ACC112 (cell line): ENCODE data around the gene NOD1.

Experiments
- H2AFZ ChIP-seq: fragments of 200-600 bp; sonication (generic); one replicate; pipeline ENCODE4 v1.6.0; 2017; ENCODE audit warnings: antibody characterized with exemption, low read length; ENCODE audit not compliant: unreplicated experiment
- H3K27ac ChIP-seq: fragments of 200-600 bp; sonication (generic); 2 replicates; pipeline ENCODE4 v1.5.1; 2014; ENCODE audit warnings: low read depth, mild to moderate bottlenecking, antibody characterized with exemption, low read length, moderate library complexity
- H3K27me3 ChIP-seq: fragments of 200-600 bp; sonication (generic); 2 replicates; pipeline ENCODE4 v1.6.1; 2014; ENCODE audit warnings: mild to moderate bottlenecking, antibody characterized with exemption, low read length, moderate library complexity, mixed read lengths; ENCODE audit not compliant: insufficient read depth
- H3K36me3 ChIP-seq: fragments of 200-600 bp; sonication (generic); 2 replicates; pipeline ENCODE4 v1.6.1; 2016; ENCODE audit warnings: mild to moderate bottlenecking, antibody characterized with exemption, low read length, moderate library complexity, mixed read lengths; ENCODE audit not compliant: insufficient read depth
- H3K4me1 ChIP-seq: fragments of 200-600 bp; sonication (generic); one replicate; pipeline ENCODE4 v1.6.1; 2016; ENCODE audit warnings: low read length, mixed read lengths; ENCODE audit not compliant: insufficient read depth, unreplicated experiment, control insufficient read depth
- H3K4me3 ChIP-seq: fragments of 200-600 bp; sonication (generic); 2 replicates; pipeline ENCODE4 v1.5.1; 2014; ENCODE audit warnings: mild to moderate bottlenecking, low read depth, low read length
- H3K79me2 ChIP-seq: fragments of 200-600 bp; sonication (generic); one replicate; pipeline ENCODE4 v1.6.0; 2016; ENCODE audit warnings: low read length; ENCODE audit not compliant: control insufficient read depth, unreplicated experiment, insufficient read depth

The NOD1 gene

DNA sequence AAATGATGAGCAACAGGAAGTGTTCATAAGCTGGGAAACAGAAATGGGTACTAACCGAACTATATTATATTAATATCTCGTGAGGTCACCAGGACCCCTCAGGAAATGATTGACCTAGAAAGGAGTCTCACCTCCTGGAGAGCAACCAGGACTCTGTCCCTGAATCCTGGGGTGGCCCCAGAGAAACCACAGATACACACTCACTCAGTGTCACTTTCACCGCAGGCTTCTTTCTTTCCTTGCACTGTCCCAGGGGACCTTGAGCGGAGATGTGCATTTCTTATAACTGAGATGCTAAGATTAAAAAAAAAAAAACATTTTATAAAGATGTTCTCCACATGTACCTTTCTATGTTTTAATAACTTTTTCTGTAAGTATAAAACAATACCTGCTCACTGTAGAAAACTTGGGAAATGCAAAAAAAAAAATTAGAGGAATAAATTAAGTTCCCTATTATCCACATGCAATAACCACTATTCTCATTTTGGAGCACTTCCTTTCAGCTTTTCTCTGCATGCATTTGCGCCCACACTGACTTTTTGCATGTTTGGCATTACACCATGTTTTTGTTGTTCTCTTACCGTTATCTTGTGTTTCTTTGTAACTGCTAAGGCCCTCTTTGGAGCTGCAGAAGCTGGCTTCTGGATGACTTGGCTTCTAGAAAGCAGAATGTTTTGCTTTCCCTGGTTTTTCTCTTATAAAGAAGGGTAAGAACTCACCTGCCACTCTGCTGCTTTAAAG is 15.0 kb downstream of the NOD1 start:
- no peak overlapping the region for H3K4me3 ChIP-seq
- H3K4me1 ChIP-seq = peaks cover 56% of the 10 kb centered on the region
- H2AFZ ChIP-seq = no peak overlapping the region
- H3K79me2 ChIP-seq = peaks cover 35% of the 10 kb centered on the region
- H3K27ac ChIP-seq = 0 out of 2 replicates have a peak overlapping the region, but pooled peaks have one; percentile 11
- H3K27me3 ChIP-seq = no peaks in the 10 kb centered on the region
- H3K36me3 ChIP-seq = no peaks in the 10 kb centered on the region

DNA sequence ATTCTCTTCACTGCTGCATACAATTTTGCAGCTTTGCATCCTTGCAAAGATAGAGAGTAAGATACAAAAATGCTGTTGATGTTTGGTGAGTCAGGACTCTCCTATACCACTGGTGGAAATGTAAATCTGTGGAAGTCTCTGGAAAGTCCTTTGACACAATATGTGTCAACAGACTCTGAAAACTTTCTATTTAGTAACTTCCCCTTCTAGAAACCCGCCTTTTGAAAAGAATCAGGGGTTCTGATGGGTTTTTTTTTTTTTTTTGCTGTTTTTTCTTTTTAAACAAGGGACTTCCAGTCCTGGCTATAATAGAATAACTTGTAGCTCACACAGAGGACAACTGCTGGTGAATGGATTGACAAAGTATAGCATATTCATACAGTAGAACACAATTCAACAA is 16.4 kb downstream of the NOD1 start:
- no peak overlapping the region for H2AFZ ChIP-seq
- no peak overlapping the region for H3K4me3 ChIP-seq
- H3K79me2 ChIP-seq = peaks cover 24% of the 10 kb centered on the region
- no peak overlapping the region for H3K27ac ChIP-seq
- no peaks in the 10 kb centered on the region for H3K27me3 ChIP-seq
- peaks cover 60% of the 10 kb centered on the region for H3K4me1 ChIP-seq
- no peaks in the 10 kb centered on the region for H3K36me3 ChIP-seq

DNA sequence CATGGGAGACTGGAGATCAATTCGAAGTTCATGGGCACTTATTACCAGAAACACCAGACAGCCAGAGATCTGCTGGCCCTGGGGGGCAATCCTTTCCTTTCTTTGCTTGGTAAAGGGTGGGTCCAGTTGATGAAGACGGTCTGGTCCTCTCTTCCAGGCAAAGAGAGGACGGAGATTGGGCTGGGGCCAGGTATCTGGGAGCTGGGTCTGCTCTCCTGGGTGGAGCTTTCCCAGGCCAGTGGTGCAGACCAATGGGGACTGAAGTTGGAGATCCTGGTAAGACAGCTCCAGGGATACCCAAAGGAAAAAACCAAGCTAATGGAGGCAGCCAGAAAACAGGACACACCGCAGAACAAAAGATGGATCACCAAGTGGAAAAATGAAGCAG is 18.3 kb downstream of the NOD1 start:
- Histone ChIP-seq H3K4me1 (peaks cover 53% of the 10 kb centered on the region), H3K27me3 (no peaks in the 10 kb centered on the region), H2AFZ (no peak overlapping the region), H3K36me3 (peaks cover 9% of the 10 kb centered on the region), H3K4me3 (peak overlapping the region; percentile 69), H3K27ac (peak overlapping the region; percentile 95), H3K79me2 (peaks cover 15% of the 10 kb centered on the region)

DNA sequence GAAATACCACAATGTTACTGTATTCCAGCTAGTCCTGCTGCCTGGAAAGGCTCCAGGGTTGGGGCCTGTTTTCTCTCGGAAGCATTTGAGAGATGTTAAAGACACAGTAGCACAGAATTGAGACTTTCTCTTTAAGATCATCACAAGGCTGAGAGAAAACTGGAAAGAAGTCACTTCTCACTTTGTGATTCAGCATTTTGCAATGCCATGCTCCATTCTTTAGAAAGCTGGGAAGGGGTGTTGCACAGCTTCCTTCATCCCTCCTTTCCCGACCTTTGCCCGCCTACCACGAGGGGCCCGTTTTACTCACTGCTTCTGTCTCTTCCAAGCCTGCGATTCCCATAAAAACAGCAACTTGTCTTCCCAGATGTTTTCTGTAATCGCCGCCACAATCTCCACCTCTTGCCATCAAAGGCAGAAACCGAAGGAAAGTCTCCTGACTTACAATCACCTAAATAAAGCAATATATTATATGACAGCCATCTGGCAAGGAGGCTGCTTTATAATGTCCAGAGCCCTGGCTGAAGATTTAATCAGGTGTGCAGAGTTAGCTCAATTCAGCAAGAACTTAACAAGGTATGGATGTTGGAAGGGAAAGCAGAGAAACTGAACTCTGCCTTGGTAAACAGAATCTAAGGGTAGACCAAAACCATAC is 18.9 kb downstream of the NOD1 start:
- H3K4me1 ChIP-seq = peaks cover 48% of the 10 kb centered on the region
- H3K4me3 ChIP-seq = peak overlapping the region; percentile 69
- peaks cover 9% of the 10 kb centered on the region for H3K36me3 ChIP-seq
- peaks cover 9% of the 10 kb centered on the region for H3K79me2 ChIP-seq
- H2AFZ ChIP-seq = no peak overlapping the region
- no peaks in the 10 kb centered on the region for H3K27me3 ChIP-seq
- H3K27ac ChIP-seq = peak overlapping the region; percentile 95

DNA sequence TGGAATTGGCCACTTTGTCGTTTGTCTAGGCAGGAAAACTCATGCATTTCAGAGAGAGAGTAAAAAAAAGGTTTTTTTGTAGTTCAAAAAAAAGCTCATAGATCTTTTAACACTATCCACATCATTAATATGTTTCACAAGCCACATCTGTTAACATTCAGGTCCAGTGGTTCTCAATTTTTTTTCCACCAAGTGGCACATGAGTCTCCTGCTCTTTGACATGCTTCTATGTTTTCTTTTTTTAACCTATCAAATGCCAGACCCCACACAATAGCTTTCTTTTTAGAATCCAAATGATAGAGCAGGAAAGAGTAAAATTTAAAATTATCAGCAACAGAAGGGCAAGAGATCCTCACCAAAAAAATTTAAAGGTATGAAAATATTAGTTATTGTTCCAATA is 20.3 kb downstream of the NOD1 start:
- no peaks in the 10 kb centered on the region for H3K27me3 ChIP-seq
- H2AFZ ChIP-seq = no peak overlapping the region
- H3K27ac ChIP-seq = peak overlapping the region; percentile 95; the same call in 1 of the 2 replicates
- no peak overlapping the region for H3K4me3 ChIP-seq
- peaks cover 35% of the 10 kb centered on the region for H3K4me1 ChIP-seq
- peaks cover 13% of the 10 kb centered on the region for H3K36me3 ChIP-seq
- H3K79me2 ChIP-seq = no peaks in the 10 kb centered on the region

DNA sequence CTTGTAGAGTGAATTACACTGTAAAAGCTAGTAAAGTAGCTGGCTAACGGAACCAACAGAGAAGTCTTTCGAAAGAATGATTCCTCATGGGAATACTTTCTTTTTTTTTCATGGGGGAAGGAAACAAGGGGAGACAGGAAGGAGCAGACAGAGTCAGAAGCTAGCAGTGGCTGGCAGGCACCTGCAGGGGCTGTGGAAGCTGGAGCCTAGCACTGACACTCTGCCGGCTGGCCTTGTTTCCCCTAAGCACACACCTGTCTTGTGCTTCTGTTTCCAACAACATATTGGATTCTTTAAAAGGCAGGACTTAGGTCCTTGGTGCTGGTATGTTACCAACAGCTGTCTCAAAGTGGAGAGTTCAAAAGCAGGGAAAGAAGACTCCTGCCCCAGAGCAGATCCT is 24.7 kb downstream of the NOD1 start:
- Histone ChIP-seq H3K4me3 (no peak overlapping the region), H3K79me2 (no peaks in the 10 kb centered on the region), H3K36me3 (peaks cover 17% of the 10 kb centered on the region), H2AFZ (no peak overlapping the region), H3K27ac (no peak overlapping the region), H3K4me1 (peaks cover 14% of the 10 kb centered on the region), H3K27me3 (no peaks in the 10 kb centered on the region)

DNA sequence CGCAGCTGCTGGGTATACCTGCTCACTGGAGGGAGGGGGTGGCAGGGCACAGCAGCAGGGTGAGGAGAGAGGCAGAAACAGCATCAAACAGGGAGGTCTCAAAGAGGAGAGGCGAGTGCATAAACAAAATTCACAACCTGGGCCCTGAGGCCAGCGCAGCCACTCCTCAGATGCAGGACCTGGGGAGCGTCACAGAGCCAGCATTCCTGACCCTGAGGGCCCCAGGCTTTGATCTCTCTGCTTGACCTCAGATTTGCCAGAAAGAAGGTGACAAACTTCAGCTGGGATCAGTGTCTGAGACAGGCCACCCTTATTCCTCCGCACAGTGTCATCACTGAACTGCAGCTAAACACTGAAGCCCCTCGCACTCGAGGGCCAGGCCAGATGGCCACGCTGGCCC is 25.6 kb downstream of the NOD1 start:
- H3K79me2 ChIP-seq = no peaks in the 10 kb centered on the region
- no peak overlapping the region for H3K4me3 ChIP-seq
- H3K27ac ChIP-seq = no peak overlapping the region
- no peak overlapping the region for H2AFZ ChIP-seq
- peaks cover 17% of the 10 kb centered on the region for H3K36me3 ChIP-seq
- peaks cover 6% of the 10 kb centered on the region for H3K4me1 ChIP-seq
- no peaks in the 10 kb centered on the region for H3K27me3 ChIP-seq

DNA sequence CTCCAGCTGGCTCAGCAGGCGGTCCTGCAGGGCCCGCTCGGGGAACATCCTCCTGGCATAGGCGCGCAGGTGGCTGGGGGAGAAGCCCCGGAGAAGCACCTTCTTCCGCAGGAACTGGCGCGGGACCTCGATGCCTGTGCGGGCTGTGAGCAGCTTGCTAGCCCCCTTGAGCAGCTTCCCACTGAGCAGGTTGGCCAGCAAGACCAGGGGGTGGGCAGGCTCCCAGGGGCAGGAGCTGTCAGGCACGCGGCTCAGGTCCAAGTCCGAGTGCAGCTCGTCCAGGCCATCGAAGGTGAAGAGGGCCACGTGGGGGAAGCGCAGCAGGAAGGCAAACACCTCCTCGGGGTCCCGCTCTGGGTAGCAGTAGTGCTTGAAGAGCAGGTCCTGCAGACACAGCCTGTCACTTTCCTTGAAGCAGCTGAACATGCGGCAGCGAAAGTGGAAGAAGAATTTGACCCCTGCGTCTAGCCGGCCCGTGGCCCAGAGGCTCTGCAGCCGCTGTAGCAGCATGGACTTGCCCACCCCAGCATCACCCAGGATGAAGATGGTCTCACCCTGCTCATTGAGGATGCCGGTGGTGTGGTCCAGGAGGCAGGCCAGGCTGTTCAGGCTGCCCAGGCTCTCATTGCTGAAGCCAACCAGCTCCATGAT is 26.2 kb downstream of the NOD1 start:
- H3K4me3 ChIP-seq = no peak overlapping the region
- no peak overlapping the region for H2AFZ ChIP-seq
- H3K79me2 ChIP-seq = no peaks in the 10 kb centered on the region
- H3K4me1 ChIP-seq = no peaks in the 10 kb centered on the region
- H3K36me3 ChIP-seq = peaks cover 17% of the 10 kb centered on the region
- no peak overlapping the region for H3K27ac ChIP-seq
- H3K27me3 ChIP-seq = no peaks in the 10 kb centered on the region

DNA sequence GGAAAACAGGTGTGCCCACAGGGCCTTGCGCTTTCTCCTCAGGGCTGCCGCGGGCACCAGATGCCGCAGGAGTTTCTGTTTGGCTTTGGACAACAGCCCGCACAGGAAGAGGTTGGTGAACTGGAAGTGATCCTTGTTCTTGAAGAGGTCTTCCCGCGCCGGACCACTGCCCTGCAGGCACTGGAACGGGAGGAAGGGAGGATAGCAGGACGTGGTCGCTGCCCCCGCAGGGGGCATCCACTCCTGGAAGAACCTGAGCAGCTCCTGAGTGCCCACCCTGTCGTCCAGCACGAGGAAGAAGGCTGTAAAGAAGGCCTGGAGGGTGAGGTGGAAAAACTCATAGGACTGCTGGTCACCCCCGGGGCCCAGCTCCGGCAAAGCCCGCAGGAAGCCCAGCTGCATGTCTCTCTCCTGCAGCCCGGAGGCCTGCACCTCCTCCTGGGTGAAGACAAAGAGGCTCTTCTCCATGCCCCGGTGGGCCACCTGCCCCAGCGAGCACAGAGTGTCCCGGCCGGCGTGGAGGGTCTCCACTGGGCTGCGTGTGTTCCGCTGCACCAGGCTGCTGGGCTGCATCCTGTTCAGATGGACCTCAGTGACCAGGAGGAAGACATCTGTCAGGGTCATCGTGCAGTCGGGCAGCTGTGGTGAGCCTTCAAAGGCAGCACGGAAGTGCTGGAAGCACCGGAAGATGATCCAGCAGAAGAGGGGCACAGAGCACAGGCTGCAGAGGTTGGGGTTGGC is 26.9 kb downstream of the NOD1 start:
- no peaks in the 10 kb centered on the region for H3K4me1 ChIP-seq
- H3K27me3 ChIP-seq = no peaks in the 10 kb centered on the region
- H3K79me2 ChIP-seq = no peaks in the 10 kb centered on the region
- H3K36me3 ChIP-seq = peaks cover 23% of the 10 kb centered on the region
- no peak overlapping the region for H3K27ac ChIP-seq
- H3K4me3 ChIP-seq = no peak overlapping the region
- no peak overlapping the region for H2AFZ ChIP-seq

DNA sequence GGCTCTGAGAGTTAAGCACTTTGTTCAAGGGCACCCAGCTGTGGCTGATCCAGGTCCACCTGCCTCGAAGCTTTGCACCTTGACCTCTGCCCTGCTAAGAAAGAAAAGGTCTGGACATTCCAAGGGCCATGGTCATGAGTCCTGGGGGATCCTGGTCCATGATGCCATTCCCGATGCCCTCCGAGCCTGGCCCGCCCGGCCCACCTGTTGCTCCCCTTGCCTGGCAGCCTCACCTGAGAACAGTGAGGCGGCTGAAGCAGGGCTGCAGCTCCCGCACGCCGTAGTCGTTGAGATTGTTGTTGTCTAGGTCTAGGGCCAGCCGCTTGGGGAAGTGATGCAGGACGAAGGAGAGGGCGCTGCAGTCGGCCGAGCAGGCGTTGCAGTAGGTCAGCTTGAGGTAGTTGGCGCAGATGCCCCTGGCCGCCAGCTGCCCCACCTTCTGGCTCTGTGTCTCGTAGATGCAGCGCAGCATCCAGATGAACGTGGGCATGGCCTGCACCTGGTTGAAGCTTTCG is 27.5 kb downstream of the NOD1 start:
- no peak overlapping the region for H3K4me3 ChIP-seq
- no peaks in the 10 kb centered on the region for H3K79me2 ChIP-seq
- H3K27me3 ChIP-seq = no peaks in the 10 kb centered on the region
- H3K4me1 ChIP-seq = peaks cover 3% of the 10 kb centered on the region
- H2AFZ ChIP-seq = no peak overlapping the region
- no peak overlapping the region for H3K27ac ChIP-seq
- peaks cover 19% of the 10 kb centered on the region; the same call in 1 of the 2 replicates for H3K36me3 ChIP-seq
